GM18502 (cell line): ENCODE data around the gene CASD1.

Experiments
- ATAC-seq: cut with Tn5 transposase; IDR thresholded peaks from one replicate; pipeline ENCODE4 v1.9.1; 2021; ENCODE audit warnings: mild to moderate bottlenecking; ENCODE audit not compliant: unreplicated experiment, poor library complexity

Gene CASD1

GRCh38 chr7:94509264-94509886 lies at the start of gene CASD1:
TSS of gene CASD1 (plus strand) at chr7:94509809. CDS start at chr7:94510085, 276 bp downstream.
- ATAC-seq, result peak; percentile 72

- ATAC-seq, result no peak
Observed at GRCh38 chr7:94466516-94466915, 43.1 kb upstream of the CASD1 start.

DNA sequence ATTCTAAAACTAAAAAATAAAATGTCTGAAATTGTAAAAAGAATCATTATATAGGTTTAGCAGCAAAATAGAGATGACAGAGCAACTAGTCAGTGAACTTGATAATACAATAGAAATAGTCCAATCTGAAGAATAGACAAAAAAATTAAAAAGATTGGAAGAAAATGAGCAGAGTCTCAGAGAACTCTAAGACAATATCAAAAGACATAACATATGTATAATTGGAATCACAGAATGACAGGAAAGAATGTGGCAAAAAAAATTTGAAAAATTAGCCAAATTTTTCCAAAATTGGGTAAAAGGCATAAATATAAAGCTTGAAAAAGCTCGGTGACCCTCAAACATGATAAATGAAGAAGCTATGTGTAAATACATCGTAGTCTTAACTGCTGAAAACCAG lies 38.0 kb upstream of the CASD1 start:
- no peak for ATAC-seq

DNA sequence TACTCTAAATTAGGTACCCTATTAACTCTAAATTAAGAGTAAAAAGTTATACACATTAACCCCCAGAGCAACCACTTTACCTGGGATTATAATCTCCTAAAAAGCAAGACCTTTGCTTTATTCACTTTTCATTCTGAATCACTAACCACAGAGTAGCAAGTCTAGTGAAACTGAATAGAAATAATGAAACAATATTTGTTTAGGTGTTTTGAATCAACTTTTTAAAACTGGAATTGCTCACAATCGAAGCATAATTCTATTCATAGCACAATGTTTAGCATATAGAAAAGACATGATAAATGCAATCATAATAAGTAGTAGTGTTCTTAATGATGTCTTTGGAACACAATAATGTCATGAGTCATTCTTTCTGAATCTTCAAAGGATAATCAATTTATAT lies 37.0 kb upstream of the CASD1 start:
- ATAC-seq, result peak; percentile 62

DNA sequence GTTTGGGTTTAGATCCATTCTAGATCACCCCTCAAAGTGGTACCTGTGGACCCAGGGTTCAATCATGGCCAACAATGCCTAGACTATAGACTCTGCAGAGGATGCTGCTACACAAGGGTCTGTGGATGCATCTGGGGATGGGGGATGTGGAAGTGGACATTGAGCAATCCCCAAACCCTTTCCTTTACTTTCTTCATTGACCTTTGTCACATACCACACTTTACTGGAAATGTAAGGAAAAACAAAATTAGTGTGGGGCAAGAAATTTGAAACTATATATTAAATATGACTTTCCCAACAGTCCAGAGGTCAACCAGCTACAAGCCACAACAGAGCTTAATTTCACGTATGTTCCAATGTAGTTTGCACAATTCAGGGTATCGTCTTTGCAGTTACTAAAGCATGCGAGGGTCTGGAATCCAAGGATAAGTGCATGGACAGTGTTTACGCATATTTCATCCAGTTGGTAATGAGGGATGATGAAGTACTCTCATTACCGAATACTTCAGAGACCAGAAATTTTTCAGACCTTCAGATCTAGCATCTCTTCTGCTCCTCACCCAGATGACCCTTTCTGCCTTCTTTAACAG lies 33.3 kb upstream of the CASD1 start:
- no peak for ATAC-seq

- no peak for ATAC-seq
Observed at GRCh38 chr7:94477878-94478277, 31.7 kb upstream of the CASD1 start.

DNA sequence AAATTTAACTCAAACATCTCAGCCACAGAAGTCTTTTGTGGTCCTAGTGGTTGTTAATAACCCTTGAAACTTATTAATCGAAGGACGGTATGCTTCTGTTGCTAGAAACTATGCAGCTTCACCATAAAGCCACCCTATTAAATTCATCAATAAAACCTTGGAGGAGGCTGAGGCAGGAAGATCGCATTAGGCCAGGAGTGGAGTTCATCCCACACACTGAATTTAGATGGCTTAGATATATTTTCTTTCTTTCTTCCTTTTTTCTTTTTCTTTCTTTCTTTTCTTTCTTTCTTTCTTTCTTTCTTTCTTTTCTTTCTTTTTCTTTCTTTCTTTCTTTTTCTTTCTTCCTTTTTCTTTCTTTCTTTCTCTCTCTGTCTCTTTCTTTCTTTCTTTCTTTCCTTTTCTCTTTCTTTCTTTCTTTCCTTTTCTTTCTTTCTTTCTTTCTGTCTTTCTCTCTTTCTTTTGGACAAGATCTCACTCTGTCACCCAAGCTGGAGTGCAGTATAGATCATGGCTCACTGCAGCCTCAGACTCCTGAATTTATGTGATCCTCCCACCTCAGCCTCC lies 30.9 kb upstream of the CASD1 start:
- ATAC-seq, result no peak

DNA sequence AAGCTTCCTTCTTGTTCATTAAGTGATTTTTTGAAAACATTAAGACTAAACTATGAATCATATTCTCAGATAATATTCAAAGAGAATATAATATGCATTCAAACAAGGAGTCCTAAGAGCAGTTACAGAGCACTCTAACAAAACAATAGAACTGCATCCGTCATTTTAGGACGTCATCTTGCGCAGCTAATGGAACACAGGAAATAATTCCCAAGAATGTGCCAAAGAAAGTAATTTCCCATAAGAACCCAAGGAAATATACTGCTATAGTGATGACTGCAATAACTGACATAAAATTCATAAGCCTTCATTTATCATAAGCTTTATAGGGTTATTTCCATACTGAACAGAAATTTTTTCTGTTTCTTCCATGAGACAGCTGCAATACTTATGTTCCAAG lies 28.3 kb upstream of the CASD1 start:
- no peak for ATAC-seq

GRCh38 chr7:94482796-94483195 lies 26.8 kb upstream of the CASD1 start:
- no peak for ATAC-seq

GRCh38 chr7:94483843-94484242 lies 25.8 kb upstream of the CASD1 start:
- ATAC-seq, result peak; percentile 51

DNA sequence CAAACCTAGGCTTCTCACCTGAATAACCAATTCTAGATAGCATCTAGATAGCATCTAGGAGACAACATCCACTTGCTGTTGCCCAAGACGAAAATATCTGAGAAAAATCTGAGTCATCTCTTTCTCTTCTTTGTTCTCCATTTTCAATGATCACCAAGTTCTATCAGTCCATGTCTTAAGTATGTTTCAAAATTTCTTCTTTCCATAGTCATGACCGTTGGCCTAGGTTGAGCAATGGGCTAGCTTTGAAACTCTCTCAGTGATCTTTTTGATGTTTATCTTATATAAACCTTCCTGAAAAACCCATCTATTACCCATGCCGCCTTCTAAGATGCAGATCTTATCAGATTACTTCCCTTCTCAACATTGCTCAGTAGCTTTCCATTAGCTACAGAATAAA lies 23.4 kb upstream of the CASD1 start:
- ATAC-seq, result no peak

GRCh38 chr7:94491410-94491809 lies 18.2 kb upstream of the CASD1 start:
- no peak for ATAC-seq

GRCh38 chr7:94492601-94493000 lies 17.0 kb upstream of the CASD1 start:
- peak; percentile 100 for ATAC-seq

DNA sequence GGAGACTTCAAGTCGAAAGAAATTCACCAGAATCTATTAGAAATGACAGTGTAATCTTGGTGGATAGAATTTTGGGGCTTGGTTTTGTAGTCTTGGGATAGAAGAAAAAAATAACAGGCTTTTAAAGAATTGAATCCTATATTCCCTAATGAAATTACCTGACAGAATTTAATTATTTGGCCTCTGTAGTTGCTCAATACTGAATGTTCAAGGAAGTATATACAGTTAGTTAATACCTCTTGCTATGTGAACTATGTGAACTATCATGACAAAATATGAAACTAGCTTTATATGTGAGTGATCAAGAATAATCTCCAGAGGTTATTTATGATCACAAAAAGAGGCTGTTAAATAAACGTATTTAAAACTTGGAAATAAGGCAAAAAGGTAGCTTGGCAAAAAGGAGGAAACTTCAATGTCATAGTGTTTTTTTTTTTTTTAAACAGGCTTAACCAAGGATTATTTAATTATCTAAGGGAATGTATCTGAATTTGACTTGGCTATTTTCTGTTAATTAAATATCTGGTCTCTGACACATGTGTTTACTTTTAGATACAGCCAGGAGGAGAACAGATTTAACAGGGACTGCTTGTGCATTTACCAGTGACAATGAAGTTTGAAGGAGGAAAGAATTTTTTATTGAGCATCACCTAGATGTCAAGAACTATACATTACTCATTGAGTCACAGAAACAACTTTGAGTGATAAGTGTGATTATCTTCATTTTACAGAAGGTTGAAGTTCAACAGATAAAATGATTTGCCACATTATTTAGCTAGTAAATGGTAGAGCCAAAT lies 11.5 kb upstream of the CASD1 start:
- no peak for ATAC-seq

DNA sequence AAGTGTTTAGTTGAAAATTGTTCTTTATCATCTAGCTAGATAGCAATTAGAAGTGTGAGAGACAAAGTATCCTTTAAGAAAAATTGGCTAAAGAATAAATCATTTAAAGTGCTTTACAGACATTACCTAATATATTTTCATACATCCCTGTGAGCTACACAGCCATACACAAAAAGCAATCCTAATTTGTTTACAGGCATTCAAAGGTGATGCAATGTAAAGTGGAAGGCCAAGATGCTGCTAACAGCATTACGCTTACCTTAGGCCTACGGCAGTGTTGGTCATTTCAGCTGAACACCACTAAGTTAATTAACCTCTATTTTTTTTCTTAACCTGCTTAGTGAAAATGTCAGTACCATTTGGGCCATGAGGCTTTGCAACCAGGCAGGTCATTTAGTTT lies 10.7 kb upstream of the CASD1 start:
- ATAC-seq, result no peak

GRCh38 chr7:94507462-94507861 lies 2.1 kb upstream of the CASD1 start:
- no peak for ATAC-seq

DNA sequence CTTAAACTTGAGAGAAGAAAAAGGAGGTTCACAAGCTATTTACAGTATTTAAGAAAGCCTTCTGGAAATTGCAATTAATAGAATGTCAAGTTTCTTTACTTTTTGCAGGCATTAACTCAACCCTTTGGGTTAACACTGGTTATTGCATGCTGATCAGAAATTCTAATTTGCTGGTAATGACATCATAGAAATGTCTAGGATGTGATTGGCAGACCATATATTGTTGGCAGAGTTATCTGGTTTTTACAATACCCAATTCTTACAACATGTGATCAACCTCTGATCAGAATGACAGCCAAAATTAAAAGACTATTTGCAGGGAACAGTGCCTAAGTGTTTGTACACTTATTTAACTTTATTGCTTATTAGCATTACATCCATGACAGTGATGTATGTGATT lies 1.6 kb upstream of the CASD1 start:
- ATAC-seq, result no peak

DNA sequence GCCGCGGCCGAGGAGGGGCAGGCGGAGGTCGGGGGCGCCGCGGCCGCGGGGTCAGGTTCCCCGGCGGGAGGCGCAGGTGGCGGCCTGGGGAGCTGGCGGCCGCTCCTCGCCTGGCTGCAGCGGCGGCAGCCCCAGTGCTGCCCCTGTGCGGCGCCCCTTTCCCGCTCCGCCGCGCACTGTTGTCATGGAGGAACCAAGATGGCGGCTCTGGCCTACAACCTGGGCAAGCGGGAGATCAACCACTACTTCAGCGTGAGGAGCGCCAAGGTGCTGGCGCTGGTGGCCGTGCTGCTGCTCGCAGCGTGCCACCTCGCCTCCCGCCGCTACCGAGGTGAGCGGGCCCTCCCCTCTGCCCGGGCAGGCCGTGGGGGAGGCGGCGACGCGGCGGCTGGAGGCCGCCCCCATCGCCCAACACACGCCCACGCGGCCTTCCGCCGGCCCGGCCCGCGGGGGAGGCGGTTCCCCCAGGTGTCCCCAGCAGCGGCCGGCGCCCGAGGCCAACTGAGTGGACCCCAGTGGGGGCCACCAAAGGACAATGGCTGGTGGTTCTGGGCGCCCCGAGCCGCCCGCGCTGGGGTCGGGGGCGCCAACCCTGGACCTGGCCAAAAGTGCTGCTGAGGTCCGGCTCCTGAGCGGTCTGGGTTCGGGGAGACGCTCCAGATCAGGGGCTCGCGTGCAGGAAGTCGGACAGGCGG lies 425 bp downstream of the CASD1 start:
- ATAC-seq, result peak; percentile 80

DNA sequence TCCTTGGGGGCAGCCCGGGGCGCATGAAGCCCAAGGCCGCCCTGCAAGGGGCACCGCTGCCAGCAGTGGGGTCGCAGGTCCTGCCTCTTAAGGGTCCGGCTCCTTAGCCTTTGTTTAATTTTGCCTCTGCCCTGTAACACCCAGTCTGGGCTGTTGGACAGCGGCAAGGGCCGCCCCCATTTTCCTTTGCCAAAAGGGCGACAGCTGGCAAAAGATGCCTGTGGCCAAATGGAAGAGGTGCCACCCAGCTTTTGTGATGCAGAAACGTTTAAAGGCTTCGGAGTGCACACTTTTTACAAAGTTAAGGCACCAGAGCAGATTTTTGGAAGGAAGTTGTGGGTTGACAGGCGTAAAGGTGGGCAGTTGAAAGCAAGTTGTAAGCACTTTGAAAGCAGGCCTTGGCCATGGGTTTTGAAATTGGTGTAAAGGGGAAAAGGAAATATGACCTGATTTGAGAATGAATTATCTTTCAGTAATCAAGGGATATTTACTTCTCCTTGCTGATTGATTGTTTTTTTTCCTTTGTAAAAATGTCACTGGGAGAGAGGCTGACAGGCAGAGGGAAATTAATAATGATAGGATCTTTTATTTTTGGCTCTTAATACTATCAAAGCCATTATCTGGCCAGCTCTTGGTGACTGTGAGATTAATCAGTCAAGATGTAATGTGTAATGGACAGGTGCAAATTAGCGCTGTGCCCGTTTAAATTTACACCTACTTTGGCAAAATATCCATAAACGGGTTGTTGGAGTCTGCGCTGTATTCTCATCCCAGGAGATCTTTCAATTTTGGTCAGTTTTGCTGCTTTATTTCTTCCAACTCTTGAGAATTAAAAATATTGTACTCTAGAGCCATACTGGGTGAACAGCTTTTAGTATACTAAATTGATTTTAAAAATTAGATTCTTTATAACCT lies 1.2 kb downstream of the CASD1 start:
- peak; percentile 29 for ATAC-seq

DNA sequence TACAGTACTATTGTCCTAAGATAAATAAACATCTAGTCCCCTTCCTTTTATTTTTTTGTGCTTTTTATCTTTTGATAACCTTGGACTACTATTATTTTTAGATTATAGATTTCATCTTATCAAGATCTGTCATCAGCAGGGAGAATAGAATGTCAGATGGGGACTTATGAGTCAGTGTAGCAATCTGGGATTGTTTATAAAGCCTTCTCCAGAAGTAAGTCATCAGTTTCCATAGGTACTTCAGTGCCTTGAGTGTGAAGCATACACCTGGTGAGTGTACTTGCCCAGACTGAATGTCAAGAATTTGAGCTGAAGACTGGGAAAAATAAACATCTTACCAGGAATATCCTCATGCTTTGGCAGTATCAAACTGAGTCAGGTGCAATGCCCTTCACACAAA lies 2.1 kb downstream of the CASD1 start:
- ATAC-seq, result no peak
